GM19351 (cell line): ENCODE measurements around the gene ELK3.

Source experiments
- ATAC-seq: cut with Tn5 transposase; IDR thresholded peaks from one replicate; pipeline ENCODE4 v1.9.1; 2021; ENCODE audit warnings: mild to moderate bottlenecking, moderate library complexity; ENCODE audit not compliant: unreplicated experiment

Gene ELK3

GRCh38 chr12:96233168-96233567, 39.0 kb downstream of the ELK3 start:
- no peak for ATAC-seq

- ATAC-seq = no peak
These were observed 39.8 kb downstream of the ELK3 start for GRCh38 chr12:96233939-96234461.

- no peak for ATAC-seq
These were observed 40.7 kb downstream of the ELK3 start for GRCh38 chr12:96234591-96235483.

GRCh38 chr12:96235484-96235826, 41.3 kb downstream of the ELK3 start:
- ATAC-seq = no peak

GRCh38 chr12:96236221-96236822, 42.1 kb downstream of the ELK3 start:
- ATAC-seq = no peak

DNA sequence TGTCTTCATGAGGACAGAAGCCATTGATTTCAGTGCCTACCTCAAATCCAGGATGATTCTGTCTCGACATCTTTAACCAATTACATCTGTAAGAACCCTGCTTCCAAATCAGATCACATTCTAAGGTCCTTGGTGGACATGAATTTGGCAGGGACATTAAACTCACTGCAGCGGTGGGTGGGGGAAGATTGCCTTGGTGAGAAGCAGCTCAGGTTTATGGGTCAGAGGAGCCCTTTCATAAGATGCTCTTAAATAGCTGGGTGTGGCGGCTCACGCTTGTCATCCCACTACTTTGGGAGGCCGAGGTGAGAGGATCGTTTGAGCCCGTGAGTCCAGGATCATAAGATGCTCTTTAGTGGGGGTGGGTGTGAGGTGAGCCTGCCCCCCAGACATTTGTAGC, 42.9 kb downstream of the ELK3 start:
- no peak for ATAC-seq

GRCh38 chr12:96237465-96238077, 43.4 kb downstream of the ELK3 start:
- no peak for ATAC-seq

DNA sequence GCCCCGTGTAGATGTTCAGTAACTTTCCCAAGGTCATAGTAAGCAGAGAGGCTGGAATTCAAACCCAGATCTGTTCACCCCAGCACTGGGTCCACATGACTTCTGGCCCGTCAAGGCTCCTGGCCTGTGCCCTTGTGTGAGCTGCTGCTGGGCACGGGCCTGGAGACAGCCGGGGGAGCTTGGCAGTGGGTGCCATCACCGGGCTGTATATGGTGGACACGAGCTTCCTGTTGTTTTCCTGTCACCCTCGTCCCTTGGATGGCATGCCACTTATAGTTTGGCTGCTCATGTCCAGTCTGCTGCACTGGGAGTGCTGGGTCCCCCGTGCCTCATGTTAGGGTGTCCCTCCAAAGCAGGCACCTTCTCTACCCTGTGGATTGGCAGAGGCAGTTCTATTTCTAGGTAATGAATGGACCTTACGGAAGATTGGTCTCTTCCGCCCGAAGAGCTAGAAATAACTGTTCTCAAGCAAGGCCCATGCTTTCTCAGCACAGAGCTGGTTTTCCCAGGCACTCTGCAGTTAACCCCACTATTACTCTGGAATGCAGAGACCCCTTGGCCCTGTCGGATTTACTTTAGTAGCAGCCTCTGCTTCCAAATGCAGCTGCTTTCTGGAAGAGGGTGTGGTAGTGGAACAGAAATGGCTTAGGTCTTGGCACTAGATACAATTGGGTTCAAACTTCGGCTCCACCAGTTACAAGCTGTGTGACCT, 44.3 kb downstream of the ELK3 start:
- ATAC-seq = no peak

DNA sequence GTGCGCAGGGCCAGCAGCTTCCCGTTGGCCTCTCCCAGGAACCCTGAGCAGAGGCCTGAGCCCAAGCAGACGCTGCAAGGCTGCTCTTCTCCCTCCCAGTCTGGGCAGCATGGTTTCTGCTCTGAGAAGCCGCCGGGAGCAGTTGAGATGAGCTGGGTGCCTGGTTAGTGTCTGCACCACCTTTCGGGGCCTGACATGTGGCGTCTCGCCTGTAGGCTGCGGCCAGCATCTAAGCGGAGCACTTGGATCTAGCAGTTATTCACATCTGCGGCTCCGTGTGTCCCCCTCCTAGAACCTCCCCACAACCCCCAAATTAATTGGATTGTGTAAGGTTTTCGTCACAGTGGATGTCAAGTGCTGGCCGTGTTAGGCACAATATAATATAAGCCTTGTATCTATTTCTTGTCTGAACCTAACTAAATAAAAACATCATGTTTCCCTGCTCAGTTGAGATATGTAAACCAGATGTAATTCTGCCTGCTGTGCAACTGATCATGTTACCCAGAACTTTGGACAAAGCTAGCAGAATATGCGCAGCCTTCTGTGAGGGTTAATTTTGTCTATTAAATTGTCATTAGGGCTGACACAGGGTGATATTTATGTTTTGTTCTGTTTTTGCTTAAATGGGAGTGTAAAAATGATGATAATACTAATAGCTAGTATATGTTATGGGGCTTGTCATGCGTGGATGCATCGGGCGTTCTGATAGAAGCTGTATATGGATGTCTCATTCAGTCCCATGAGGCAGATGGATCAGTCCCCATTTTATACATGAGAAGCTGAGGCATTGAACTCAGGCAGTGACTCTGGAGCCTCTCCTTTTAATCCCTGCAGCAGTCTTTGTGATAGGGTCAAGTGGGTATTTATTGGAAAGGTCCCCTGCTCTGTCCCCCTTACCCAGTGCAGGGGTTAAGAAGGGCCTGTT, 45.8 kb downstream of the ELK3 start:
- ATAC-seq = no peak

DNA sequence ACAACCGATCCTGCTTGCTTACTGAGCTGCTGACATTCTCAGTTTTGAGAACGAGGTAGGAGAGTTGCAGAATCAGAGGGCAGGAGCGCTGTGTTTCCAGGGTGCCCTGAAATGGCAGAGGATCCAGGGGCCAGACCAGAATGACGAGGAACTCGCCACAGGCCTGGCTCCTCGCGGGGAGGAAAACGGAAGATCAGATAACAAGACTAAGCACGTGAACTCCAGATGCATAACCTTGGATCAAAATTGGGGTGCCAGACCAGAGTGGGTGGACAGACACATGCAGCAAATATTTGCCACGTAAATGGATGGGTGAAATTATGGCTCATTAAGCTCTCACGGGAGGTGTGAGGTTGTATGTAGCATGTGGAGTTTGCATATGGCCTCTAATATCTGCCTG, 46.5 kb downstream of the ELK3 start:
- ATAC-seq = no peak

- ATAC-seq = no peak
These were observed 47.3 kb downstream of the ELK3 start for GRCh38 chr12:96241431-96241830.

GRCh38 chr12:96241846-96242256, 47.7 kb downstream of the ELK3 start:
- ATAC-seq = no peak

- ATAC-seq = no peak
These were observed 48.4 kb downstream of the ELK3 start for GRCh38 chr12:96242597-96242996.

DNA sequence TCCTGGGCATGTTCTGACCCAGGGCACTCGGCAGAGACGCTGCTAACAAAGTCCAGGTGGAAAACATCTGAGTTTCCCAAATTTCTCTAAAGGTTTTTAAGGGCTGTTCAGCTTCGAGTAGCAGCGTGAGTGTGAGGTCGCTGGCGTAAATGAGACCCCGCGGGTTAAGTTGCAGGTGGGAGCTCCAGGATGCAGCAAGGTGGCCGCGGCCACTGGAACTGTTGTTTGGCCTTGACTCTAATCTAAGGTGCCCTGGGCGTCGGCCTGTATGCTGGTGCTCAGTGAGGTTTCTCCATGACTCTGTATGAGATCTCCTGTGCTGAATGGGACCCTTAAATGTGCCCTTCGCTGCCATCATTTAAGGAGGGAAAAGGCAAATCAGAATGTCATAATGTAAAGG, 50.7 kb downstream of the ELK3 start:
- ATAC-seq = no peak

GRCh38 chr12:96246926-96247505, 52.8 kb downstream of the ELK3 start:
- no peak for ATAC-seq

DNA sequence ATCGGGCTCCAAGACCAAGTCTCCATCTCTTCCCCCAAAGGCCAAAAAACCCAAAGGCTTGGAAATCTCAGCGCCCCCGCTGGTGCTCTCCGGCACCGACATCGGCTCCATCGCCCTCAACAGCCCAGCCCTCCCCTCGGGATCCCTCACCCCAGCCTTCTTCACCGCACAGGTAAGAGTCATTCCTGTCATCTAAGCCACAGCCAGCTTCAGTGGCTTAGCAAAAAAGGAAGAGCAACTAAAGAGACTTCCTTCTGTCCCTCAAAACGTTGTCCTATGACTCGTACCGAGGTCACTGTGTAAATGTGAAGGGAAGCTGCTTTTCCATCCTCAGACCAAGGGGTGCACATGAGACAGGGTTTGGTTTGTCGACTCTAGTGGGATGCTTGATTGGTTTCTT, 53.4 kb downstream of the ELK3 start:
- ATAC-seq = no peak

GRCh38 chr12:96248136-96248931, 54.2 kb downstream of the ELK3 start:
- ATAC-seq = no peak

- ATAC-seq = no peak
These were observed 55.3 kb downstream of the ELK3 start for GRCh38 chr12:96249196-96250118.
